Measurements from ENCODE around the gene LDLRAD4.

LDLRAD4 gene

DNA sequence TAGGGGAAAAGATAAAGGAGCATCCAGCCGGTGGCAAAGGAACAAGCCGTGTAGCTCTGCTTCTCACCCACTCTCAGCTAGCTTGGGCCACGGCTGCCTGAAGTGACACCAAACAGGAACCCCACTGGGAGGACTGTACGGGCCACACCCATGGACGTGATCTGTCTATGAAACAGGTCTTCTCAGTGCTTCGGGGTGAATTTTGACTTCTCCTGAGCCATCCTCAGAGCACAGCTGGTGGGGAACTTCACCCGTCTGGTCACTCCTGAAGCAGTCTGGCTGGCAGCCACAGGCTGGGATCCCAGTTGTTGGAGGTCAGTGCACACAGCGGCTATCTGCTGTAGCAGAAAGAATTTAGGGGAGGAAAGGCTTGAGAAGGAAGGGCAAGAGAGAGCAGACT lies 284.0 kb downstream of the LDLRAD4 start:
- Mint-ChIP-seq H3K36me3 (peaks cover 13% of the 10 kb centered on the region), H3K27me3 (no peaks in the 10 kb centered on the region), H3K9me3 (peaks cover 10% of the 10 kb centered on the region), H3K27ac (peak overlapping the region; percentile 86), H3K4me1 (peaks cover 34% of the 10 kb centered on the region), H3K4me3 (no peak overlapping the region)

DNA sequence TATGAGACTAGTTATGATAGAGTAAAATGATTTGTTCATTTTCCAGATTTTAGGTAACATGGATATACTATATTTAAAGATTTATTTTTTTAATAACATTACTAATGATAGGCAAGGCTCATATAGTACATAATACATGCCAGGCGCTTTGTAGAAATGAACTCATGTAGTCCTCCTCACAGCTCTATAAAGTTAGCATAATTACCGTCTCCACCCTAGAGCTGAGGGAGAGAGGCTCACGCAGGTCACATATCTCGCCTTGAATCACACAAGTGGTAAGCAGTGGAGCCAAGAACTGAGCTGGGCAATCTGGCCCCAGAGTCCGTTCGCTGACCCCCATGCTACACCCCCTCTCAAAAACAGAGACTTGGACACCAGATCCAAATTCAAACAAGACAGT lies 285.3 kb downstream of the LDLRAD4 start:
- H3K27ac Mint-ChIP-seq, result no peak overlapping the region
- no peak overlapping the region for H3K4me3 Mint-ChIP-seq
- H3K27me3 Mint-ChIP-seq, result no peaks in the 10 kb centered on the region
- H3K4me1 Mint-ChIP-seq, result peaks cover 39% of the 10 kb centered on the region
- H3K36me3 Mint-ChIP-seq, result peaks cover 10% of the 10 kb centered on the region
- peaks cover 10% of the 10 kb centered on the region for H3K9me3 Mint-ChIP-seq

DNA sequence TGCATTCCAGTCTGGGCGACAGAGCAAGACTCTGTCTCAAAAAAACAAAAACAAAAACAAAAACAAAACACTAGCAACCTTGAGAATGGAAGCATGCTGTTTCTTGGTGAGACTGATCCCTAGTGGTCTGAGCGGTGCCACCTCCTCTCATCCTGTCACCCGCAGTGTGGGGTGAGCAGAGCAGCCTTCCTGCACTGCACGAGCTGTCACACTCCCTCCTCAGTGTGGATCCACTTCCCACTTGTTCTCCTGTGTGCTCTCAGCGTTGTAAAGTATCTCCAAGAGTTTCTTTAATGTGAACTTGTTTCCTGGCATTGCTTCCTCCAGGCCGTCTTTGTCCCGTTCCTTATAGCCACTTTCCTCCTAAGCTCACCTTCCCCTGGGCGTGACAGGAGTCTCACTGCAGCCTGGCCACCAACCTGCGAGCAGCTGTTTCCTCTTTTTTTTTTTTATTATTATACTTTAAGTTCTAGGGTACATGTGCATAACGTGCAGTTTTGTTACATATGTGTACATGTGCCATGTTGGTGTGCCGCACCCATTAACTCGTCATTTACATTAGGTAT lies 287.3 kb downstream of the LDLRAD4 start:
- H3K4me3 Mint-ChIP-seq, result no peak overlapping the region

DNA sequence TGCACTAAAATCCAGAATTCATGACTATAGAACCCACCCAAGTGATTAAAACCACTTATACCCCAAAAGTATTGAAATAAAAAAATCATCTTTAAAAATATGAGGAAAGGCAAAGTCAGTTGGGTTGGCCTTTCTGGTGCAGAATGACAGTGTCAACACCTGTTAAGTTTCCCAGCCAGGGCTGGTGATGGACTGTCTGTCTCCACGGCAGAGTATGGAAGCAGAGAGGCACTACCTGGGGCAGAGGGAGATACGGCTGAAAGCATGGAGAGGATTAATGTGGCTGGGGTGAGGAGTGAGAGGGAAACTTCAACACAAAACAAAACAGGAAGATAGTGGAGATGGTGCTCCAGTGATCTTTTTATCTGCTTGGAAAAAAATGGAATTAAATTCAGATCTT lies 292.0 kb downstream of the LDLRAD4 start:
- Mint-ChIP-seq H3K27me3 (no peaks in the 10 kb centered on the region), H3K4me1 (peaks cover 68% of the 10 kb centered on the region), H3K27ac (no peak overlapping the region), H3K4me3 (no peak overlapping the region), H3K36me3 (peaks cover 7% of the 10 kb centered on the region), H3K9me3 (no peaks in the 10 kb centered on the region)

More for the DNA sequence above, 287.3 kb downstream of the LDLRAD4 start:
- H3K36me3 Mint-ChIP-seq, result peaks cover 4% of the 10 kb centered on the region
- no peak overlapping the region for H3K27ac Mint-ChIP-seq
- peaks cover 56% of the 10 kb centered on the region for H3K4me1 Mint-ChIP-seq
- no peaks in the 10 kb centered on the region for H3K9me3 Mint-ChIP-seq
- no peaks in the 10 kb centered on the region for H3K27me3 Mint-ChIP-seq

DNA sequence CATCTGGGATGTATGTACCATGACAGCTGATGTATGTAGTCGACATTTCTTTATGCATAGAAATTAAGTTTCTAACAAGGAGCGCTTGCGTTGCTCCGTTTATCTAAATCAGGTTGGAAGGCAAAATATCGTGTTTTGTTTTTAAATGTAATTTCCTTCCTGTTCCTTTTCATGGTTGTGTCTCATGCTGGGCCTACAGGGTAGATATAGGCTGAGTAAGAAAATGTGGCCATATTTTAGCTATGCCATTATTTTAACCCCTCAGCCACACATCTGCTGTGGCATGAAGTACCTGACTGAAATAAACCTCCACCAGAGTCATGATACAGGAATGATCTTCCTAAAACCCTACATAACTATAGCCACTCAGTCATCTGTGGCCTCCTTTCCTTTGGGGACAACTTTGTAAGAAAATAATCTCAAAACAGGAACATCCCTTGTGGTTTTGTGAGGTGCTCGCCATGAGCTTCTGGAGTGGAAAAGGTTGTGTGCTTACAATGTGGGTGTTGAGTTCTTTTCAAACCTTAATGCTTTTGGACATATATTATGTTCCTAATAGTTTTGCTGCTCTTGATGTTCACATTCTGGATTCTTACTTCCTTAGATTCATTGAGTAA lies 293.5 kb downstream of the LDLRAD4 start:
- peaks cover 7% of the 10 kb centered on the region for H3K36me3 Mint-ChIP-seq
- H3K27me3 Mint-ChIP-seq, result no peaks in the 10 kb centered on the region
- H3K4me1 Mint-ChIP-seq, result peaks cover 57% of the 10 kb centered on the region
- H3K4me3 Mint-ChIP-seq, result no peak overlapping the region
- peak overlapping the region; percentile 27 for H3K27ac Mint-ChIP-seq
- no peaks in the 10 kb centered on the region for H3K9me3 Mint-ChIP-seq

DNA sequence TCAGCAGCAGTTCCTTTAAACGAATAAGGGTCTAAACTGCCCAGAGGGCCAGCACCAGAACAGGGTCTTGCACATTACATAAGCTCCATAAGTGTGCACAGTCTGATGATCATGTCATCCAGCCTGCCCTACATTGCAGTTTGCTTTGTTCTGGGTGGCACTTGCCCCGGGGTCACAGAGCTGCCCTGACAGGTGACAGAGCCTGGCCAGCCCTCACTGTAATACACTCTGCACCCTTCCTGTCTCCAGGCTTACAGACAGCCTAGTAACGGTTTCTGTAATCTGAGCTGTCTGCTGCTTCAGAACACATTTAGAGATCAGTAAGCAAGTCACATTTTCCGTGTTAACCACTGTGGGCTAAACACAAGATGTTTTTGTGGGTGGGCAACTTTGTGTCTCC lies 294.5 kb downstream of the LDLRAD4 start:
- Mint-ChIP-seq H3K9me3 (no peaks in the 10 kb centered on the region), H3K27ac (no peak overlapping the region), H3K36me3 (peaks cover 14% of the 10 kb centered on the region), H3K4me3 (no peak overlapping the region), H3K4me1 (peaks cover 50% of the 10 kb centered on the region), H3K27me3 (no peaks in the 10 kb centered on the region)

DNA sequence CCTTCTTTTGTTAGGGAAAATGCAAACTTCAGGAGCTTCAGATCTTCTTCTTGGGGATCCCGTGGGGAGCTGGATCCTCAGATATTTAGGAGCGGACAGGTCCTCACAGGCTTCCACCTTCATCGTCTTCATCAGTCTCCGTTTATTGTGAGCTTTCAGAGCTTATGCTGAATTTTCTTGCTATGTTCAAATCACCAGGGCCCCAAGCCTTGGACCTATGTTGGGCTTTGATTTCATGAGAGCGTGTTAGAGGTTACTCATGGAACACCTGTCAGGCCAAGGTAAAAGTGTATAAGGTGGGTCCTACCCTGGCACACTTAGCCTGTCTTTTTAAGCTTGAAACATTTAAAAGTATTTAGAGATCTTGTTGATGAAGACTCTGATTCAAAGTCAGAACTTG lies 294.9 kb downstream of the LDLRAD4 start:
- Mint-ChIP-seq H3K27me3 (no peaks in the 10 kb centered on the region), H3K4me3 (no peak overlapping the region), H3K4me1 (peaks cover 50% of the 10 kb centered on the region), H3K36me3 (peaks cover 18% of the 10 kb centered on the region), H3K27ac (no peak overlapping the region), H3K9me3 (no peaks in the 10 kb centered on the region)

DNA sequence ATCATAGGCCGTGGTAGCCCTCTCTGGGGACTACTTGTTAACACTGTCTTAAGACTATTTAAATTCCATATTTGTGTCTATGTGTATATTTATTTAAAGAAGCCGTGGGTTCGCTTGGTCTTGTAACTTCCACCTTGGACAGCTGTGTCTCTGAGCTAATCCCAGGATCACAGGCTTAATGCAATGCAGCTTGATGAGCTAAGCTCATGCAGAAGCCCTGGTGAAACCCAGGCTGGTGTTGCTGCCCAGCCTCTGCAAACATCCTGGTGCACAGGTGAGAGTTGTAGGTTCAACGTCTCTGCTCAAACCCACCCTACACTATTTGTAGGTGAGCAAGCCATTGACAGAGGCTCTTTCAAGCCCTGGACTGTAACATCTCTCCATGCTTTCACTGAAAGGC lies 296.0 kb downstream of the LDLRAD4 start:
- Mint-ChIP-seq H3K4me1 (peaks cover 43% of the 10 kb centered on the region), H3K9me3 (no peaks in the 10 kb centered on the region), H3K27me3 (no peaks in the 10 kb centered on the region), H3K4me3 (no peak overlapping the region), H3K36me3 (peaks cover 18% of the 10 kb centered on the region), H3K27ac (no peak overlapping the region)

DNA sequence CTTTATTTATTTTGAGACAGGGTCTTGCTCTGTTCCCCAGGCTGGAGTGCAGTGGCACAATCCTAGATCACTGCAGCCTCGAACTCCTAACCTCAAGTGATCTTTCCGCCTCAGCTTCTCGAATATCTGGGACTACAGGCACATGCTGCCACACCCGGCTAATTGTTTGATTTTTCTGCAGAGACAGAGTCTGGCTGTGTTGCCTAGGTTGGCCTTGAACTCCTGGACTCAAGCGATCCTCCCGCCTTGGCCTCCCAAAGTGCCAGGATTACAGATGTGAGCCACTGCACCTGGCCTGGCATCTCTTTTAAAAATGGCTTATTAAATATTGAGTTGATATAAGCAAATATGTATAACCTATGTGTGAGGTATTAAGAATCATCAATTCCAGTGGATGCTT lies 298.3 kb downstream of the LDLRAD4 start:
- H3K4me3 Mint-ChIP-seq, result no peak overlapping the region
- H3K9me3 Mint-ChIP-seq, result no peaks in the 10 kb centered on the region
- no peaks in the 10 kb centered on the region for H3K27me3 Mint-ChIP-seq
- peaks cover 34% of the 10 kb centered on the region for H3K4me1 Mint-ChIP-seq
- H3K27ac Mint-ChIP-seq, result no peak overlapping the region
- H3K36me3 Mint-ChIP-seq, result peaks cover 15% of the 10 kb centered on the region

DNA sequence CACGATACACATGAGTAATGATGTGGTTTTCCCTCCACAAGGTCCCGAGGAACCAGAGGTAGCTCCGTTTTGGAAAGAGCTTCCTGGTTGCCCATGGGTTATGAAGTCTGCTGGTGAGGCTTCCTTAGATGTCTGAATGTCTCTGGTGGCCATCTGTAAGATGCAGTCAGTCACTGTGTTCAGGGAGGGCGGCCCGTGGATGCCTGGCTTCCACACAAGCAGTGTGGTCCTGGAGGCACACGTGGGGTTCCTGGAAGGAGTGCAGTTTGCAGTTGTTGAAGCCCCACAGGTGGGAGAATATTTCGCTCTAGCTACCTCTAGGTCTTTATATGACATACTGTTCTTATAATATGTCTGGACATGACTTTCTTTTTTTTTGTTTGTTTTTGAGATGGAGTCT lies 298.8 kb downstream of the LDLRAD4 start:
- Mint-ChIP-seq H3K4me1 (peaks cover 32% of the 10 kb centered on the region), H3K9me3 (no peaks in the 10 kb centered on the region), H3K27me3 (no peaks in the 10 kb centered on the region), H3K27ac (peak overlapping the region; percentile 41), H3K4me3 (no peak overlapping the region), H3K36me3 (peaks cover 15% of the 10 kb centered on the region)

DNA sequence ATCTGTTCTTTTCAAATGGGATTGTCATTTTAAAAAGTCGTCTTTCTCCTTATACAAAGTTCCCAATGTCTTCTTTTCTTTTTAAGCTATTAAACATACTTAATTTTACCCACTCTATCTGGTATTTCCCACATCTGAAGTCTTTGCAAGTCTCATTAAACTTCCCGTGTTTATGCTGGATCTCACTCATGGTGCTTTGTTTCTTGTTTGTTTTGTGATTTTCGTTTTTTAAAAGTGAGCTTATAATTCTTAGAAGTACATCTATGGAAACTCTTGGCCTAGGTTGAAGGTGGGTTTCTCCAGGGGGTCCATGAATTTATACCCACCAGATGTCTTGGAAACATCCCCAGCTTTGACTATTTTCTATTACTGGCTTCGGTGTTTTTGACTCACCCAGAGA lies 299.8 kb downstream of the LDLRAD4 start:
- no peaks in the 10 kb centered on the region for H3K9me3 Mint-ChIP-seq
- H3K27ac Mint-ChIP-seq, result no peak overlapping the region
- no peak overlapping the region for H3K4me3 Mint-ChIP-seq
- H3K36me3 Mint-ChIP-seq, result peaks cover 15% of the 10 kb centered on the region
- H3K27me3 Mint-ChIP-seq, result no peaks in the 10 kb centered on the region
- peaks cover 26% of the 10 kb centered on the region for H3K4me1 Mint-ChIP-seq

DNA sequence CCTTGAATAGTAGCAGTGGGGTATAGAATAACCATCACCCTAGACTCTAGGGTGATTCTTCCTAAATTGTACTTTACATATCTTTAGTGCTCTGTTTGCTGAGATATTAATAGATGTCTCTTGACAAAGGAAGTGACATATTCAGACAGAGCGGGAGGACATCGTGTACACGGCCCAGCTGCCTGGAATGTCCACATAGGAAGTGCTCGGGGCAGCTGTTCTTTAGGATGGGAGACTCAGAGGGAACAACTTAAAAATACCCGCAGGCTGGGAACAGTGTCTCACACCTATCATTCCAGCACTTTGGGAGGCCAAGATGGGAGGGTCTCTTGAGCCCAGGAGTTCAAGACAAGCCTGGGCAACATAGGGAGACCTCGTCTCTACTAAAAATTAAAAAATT lies 301.7 kb downstream of the LDLRAD4 start:
- no peak overlapping the region for H3K27ac Mint-ChIP-seq
- no peak overlapping the region for H3K4me3 Mint-ChIP-seq
- peaks cover 30% of the 10 kb centered on the region for H3K4me1 Mint-ChIP-seq
- H3K27me3 Mint-ChIP-seq, result no peaks in the 10 kb centered on the region
- H3K9me3 Mint-ChIP-seq, result no peaks in the 10 kb centered on the region
- peaks cover 14% of the 10 kb centered on the region for H3K36me3 Mint-ChIP-seq

DNA sequence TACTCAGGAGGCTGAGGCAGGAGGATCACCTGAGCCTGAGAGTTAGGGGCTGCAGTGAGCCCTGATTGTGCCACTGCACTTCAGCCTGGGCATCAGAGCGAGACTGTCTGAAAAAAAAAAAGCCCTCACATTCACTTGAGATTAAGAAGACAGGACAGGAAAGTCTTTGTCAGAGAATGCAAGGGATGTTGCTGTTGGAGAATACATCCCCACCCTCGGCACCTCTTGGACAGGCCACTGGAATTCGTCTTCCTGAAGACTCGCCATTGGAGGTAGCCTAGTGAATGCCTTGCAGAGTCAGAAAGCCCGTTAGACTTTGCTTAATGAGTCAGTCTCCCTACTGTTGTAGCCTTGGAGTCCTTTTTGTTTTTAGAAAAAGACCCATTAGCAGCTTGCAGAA lies 302.2 kb downstream of the LDLRAD4 start:
- Mint-ChIP-seq H3K27me3 (no peaks in the 10 kb centered on the region), H3K27ac (no peak overlapping the region), H3K36me3 (peaks cover 12% of the 10 kb centered on the region), H3K9me3 (no peaks in the 10 kb centered on the region), H3K4me1 (peaks cover 30% of the 10 kb centered on the region), H3K4me3 (no peak overlapping the region)

DNA sequence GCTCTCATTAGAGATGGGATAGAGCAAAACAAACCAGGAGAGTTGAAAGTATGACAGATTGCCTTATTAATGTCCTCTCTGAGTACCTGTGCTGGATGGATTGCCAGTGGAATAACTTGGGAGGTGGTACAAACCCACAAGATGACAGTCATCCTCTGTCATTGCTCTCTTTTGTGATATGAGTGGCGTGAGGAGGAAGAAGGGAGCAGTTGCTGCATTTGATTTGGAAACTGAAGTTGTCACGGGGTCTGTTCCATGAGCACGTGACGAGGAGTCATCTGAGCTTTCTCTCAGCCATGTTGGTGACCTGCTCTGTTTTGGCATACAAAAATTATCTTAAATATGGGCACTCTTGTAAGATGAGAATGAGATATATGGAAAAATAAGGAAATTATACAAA lies 302.9 kb downstream of the LDLRAD4 start:
- Mint-ChIP-seq H3K27me3 (no peaks in the 10 kb centered on the region), H3K4me1 (peaks cover 30% of the 10 kb centered on the region), H3K4me3 (no peak overlapping the region), H3K36me3 (peaks cover 12% of the 10 kb centered on the region), H3K9me3 (no peaks in the 10 kb centered on the region), H3K27ac (peak overlapping the region; percentile 6)

DNA sequence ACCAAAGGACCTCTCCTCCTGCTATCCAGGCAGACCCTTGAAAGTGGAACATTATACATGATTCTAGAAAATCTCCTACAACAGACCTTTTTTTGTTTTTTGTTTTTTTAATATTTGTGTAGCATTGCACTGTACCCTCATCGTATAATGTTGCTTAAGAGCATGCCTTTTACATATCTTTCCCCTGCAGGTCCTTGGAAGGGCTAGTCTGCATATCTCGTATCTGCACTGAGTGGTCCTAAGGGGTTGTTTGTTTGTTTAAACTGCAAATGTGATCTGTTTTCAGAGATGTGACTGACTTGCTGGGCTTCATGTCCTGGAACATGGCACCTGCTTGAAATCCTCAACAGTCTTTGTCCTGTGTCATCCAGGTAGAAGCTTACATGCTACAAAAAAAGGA lies 303.7 kb downstream of the LDLRAD4 start:
- Mint-ChIP-seq H3K4me1 (peaks cover 33% of the 10 kb centered on the region), H3K9me3 (no peaks in the 10 kb centered on the region), H3K27me3 (no peaks in the 10 kb centered on the region), H3K36me3 (peaks cover 10% of the 10 kb centered on the region), H3K27ac (no peak overlapping the region), H3K4me3 (no peak overlapping the region)

DNA sequence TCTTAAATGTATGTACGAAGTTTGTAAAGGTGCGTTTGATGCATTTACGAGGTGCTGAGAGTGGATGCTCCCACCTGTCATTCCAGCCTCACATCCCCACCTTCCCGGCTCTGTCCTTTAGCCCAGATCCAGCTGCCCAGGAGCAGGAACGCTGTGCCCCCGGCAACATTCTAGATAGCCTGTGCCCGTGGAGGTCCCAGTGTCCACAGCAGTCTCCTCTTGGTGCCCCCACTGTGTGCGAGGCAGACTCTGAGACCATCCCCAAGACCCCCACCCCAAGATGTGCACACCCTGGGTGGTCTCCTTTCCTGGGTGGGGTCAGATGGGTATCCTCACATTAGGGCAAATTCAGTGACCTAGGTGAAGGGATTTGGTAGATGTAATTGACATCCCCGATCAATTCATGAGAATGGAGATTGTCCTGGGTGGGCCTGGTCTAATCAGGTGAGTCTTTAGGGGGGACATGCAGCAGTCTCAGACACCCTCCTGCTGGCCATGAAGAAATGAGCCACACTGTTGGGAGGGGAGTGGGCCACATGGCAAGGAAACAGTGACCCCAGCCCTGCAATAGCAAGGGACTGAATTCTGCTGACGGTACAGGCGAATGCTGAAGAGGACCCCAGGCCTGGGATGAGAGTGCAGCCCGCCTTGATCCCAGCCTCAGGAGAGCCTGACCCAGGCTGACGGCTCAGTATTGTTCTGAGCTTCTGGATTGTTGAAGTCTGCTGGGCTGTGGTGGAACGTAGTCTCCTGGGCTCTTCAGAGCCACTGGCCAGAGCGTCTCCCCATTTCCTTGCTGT lies 304.5 kb downstream of the LDLRAD4 start:
- no peaks in the 10 kb centered on the region for H3K27me3 Mint-ChIP-seq

More for the DNA sequence above, 304.5 kb downstream of the LDLRAD4 start:
- Mint-ChIP-seq H3K36me3 (peaks cover 4% of the 10 kb centered on the region), H3K4me1 (peaks cover 33% of the 10 kb centered on the region), H3K4me3 (no peak overlapping the region), H3K27ac (no peak overlapping the region), H3K9me3 (no peaks in the 10 kb centered on the region)
